NCI-H1417 (cell line): ENCODE measurements around the gene ZNF254.
"Not testable (repeated sequence)": the region's sequence is repeated elsewhere in the genome, so short reads cannot be mapped to it uniquely, and the experiment has no call there.

Experiments
- DNase-seq, 3 experiments: peaks; one replicate each; lab custom pipeline; 2025; lab: John Stamatoyannopoulos, UW

ZNF254 gene

DNA sequence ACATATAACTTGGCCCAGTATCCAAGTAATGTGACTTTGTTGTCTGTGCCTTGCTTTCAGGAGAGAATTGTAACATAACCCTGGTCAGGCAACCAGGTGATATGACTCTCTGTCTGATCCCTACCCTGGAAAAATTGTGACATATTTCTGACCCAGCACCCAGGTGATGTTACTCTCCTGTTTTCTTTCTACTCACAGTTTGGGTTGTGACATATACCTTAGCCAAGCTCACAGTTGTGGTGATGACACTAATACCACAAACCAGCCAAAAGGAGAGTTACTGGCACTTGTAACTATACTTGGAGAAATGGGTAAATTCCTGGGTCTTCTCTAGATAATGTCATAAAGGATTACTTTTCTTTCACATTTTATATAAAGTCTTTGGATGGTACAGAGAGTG is 14.3 kb upstream of the ZNF254 start:
- DNase-seq = no peak

DNA sequence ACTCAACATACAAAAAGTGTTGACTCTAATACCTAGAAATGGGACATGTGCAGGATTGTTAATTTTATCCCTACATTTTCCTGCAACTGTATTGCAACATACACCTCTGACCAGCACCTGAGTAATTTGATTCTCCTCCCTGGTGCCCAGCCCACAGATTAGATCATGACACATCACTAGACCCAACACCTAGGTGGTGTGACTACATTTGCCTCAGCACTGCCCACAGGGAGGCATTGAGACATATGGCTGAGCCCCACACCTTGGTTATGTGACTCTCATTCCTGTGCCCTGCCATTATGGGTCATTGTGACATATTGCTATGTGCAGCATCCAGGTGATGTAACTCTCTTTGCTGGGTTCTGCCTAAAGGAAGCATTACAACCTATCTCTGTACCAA is 13.2 kb upstream of the ZNF254 start:
- DNase-seq = no peak

DNA sequence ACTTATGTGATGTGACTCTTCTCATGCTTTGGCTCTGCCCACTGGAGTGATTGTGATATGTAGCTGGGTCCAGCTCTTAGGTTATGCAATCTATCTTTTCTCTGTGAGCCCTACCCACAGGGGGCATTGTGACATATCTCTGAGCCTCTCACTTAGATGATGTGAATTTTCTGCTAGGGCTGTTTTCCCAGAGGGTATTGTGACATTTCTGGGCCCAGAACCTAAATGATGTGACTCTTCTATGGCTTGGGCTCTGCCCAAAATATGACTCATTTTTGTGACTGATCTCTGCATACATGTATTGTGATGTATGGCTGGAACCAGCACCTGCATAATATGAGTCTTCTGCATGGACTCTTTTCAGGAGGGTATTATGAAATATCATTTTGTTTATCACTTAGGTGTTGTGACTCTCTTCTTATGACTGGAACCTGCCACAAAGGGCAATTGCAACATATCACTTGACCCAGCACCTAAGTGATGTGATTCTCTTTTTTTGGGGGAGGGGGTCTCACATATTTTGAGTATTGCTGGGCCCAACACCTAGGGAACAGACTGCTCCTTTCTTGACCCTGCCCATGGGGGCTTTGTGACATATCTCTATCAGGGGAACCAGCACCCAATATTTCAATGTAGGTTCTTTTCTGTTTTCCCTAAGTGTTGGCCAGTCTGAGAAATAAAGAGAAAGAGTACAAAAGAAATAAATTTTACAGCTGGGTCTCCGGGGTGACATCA is 12.1 kb upstream of the ZNF254 start:
- no peak for DNase-seq

DNA sequence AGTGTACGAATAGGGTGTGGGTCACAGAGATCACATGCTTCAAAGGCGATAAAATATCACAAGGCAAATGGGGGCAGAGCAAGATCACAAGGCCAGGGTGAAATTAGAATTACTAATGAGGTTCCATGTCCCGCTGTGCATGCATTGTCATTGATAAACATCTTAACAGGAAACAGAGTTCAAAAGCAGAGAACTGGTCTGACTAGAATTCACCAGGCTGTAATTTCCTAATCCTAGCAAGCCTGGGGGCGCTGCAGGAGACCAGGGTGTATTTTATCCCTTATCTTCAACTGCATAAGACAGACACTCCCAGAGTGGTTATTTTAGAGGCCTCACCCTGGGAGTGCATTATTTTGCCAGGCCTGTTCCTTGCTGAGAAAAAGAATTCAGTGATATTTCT is 11.5 kb upstream of the ZNF254 start:
- not testable (repeated sequence) for DNase-seq

DNA sequence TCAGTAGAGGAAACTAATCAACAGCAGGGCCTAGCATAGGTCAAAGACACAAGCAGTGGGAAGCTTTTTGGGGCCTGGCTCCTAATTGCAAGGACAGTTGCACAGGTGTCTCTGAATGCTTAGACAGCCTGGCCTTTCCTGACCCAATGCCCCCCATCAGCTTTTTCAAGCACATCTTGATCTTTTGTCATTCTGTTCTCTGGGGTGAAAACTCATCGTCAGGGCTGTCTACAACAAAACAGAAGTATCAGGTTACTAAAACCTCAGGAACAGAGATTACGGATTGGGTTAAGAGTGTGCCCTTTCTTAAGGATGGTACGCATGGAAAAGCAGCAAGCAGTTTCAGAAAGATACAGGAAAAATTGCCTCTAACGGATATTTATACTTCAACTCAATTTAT is 8.3 kb upstream of the ZNF254 start:
- no peak for DNase-seq

DNA sequence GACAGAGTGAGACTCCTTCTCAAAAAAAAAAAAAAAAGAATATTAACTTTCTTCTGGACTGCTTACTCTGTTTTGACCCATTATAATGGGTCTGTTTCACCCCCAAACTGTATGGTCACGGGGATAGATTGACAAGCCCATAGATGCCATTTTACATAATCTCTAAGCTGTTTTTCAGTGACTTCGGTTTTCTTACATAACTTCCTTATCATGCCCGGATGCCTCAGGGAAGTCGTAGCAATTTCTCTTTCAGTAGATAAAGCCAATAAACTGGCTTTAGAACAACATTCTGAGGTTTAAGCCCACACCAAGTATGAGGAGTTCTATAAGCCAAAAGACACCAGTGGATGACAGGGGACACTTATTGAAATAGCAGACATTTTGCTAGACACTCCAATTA is 5.9 kb upstream of the ZNF254 start:
- DNase-seq = no peak

DNA sequence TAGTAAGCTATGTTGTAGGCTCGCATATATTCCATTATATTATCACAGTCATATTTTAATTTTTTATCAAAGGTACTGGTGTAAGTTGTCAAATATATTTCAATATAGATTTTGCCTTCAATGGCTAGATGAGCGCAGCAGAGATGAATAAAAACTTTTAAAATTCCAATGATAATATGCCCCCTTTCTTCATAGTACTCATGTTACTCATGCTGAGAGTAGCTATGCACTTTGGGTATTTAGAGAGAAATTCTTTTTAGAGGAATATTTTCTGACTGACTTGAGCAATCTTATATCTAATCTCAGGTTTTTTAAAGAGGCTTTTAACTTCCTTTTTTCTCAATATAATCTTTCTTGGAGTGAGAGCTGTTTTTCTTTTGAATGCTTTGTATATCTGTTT is 11.4 kb downstream of the ZNF254 start:
- no peak for DNase-seq

DNA sequence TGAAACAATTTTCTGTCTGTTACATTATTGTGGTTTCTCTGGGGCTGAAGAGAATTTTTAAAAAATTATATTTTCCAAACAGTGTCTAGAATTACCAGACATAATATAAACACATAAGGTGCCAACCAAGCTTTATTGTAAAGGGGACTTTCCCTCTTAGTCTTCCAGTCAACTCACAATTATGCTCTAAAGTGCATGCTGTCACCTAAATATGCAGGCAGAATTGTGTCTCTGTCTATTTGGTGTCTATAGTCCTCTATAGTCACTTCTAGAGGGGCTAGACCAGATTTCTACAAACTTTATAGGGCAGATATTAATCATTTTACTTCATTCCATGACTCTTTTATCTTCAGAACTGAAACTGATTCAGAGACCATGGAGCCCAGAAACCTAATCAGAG is 12.8 kb downstream of the ZNF254 start:
- no peak for DNase-seq

DNA sequence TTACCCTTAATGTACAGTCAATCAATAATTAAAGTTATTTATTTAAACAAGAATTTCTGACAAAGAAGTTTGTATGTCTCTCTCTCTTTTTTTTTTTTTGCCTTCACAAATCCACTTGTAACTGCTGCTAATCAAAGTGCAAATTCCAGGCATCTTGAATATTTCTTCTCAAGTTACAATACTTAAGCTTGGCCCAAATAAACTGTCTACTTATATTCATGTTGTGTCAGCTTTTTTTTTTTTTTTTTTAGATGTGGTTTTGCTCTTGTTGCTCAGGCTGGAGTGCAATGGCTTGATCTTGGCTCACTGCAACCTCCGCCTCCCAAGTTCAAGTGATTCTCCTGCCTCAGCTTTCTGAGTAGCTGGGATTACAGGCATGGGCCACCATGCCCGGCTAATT is 13.6 kb downstream of the ZNF254 start:
- not testable (repeated sequence) for DNase-seq

DNA sequence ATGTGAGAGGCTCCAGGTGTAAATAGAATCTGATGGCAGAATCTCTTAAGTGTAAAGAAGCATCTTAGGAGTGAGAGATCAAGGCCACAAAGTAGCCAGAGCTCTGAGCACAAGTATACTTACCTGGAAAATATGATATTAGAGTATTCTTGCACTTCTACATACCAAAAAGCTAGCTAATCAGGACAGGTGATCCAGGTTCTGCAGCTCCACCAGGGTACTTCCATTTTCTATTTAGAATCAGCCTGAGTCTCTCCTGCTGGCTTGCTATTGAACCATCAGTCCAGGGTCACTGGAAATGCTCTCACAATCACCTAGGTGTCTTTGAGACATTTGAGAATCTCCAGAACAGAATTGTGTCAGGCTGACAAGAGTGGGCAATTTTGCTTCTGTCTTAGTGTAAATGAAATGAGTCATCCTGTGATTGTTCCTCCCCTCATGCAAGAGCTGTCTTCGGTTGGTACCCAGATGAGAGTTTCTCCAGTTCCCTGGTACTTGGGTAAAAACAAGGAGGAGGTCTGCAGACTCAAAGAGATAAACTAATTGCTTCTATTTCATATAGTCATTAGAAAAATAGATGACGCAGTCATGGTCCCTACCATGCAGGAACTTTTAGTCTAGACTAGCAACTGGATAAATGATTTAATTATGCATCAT is 14.6 kb downstream of the ZNF254 start:
- DNase-seq = no peak

DNA sequence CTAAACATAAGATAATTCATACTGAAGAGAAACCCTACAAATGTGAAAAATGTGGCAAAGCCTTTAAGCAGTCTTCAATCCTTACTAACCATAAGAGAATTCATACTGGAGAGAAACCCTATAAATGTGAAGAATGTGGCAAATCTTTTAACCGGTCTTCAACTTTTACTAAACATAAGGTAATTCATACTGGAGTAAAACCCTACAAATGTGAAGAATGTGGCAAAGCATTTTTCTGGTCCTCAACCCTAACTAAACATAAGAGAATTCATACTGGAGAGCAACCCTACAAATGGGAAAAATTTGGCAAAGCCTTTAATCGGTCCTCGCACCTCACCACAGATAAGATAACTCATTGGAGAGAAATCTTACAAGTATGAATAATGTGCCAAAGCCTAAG is 40.6 kb downstream of the ZNF254 start:
- no peak for DNase-seq

DNA sequence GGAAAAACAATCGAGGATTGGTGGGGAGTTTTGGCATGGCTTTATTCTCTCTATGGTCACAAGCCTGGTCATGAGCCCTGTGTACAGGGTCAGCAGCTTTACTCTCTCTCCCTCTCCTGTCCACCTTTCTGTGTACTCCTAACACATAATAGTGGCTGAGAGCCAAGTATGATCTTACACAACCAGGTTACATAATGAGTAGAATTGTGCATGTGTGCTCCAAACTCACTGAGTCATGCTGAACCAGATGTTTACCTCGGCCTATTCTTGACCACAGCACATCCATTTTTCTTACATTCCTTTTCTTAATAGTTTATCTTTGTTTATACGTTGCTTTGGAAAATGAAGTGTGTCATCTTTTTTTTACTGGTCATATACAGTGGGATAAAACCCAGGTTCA is 53.1 kb downstream of the ZNF254 start:
- peak in 1 of 3 experiments; percentile 1 for DNase-seq

DNA sequence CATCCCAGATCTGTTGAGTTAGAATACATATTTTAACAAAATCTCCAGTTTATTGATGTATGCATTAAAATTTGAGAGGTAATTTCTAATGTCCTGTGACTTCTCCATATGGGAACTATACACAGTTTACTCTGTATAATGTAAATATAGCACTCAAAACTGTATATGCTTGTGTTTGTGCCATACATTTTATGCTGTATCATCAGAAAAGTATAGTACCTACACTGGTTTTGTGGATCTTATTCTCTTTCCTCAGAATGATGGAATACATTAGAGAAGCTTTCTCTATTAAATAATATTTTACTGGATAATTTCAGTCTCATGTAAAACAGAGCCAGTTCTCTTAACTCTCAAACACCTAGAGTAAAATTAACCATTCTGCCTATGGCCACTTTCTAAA is 53.6 kb downstream of the ZNF254 start:
- DNase-seq = no peak

DNA sequence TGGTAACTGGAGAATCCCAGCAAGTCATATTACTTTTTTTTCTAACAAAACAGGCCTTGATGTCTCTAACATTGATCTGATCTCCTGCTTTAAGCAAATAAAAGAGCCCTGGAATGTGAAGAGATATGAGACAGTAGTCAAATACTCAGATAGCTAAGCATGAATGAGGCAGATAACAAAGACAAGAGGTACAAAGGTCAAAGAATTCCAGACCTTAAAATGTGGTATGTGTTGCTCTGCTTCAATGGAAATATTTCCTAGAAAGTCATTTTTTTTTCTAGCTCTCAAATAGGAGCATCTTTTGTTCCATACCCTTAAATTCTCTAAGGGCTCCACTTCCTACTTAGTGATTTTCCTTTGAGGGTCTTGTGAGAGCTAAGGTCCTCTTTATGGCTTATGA is 54.6 kb downstream of the ZNF254 start:
- no peak for DNase-seq

DNA sequence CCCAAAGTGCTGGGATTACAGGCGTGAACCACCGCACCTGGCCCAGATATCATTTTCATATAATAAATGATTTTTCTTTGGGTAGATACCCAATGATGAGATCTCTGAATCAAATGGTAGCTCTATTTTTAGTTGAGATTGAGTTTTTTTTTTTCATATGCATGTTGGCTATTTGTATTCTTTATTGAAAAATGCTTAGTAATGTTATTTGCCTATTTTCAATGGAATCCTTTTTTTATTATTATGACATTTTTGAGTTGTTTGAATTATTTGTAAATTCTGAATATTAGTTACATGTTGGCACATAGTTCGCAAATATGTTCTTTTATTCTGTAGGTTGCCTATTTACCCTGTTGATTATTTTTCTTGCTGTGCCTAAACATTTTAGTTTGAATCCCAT is 55.8 kb downstream of the ZNF254 start:
- no peak for DNase-seq

DNA sequence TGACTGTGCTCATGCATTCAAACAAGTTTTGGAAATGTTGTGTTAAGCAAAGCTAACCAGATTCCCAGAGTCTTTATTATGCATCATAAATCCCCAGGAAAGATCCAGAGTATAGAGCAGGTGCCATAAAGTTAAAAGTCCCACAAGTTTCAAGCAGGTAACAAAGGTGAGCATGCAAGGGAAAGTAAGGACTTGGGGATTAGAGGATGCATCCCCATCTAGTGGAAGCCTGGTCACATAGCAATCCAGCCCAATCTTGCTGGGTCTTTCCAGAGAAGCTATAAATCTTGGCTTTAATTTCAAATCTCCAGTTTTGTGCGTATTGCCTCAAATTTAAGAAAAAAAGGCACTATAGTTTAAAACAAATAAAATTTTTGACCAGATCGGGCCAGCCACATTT is 72.7 kb downstream of the ZNF254 start:
- peak in 2 of 3 experiments; percentile 6 to 44 for DNase-seq

DNA sequence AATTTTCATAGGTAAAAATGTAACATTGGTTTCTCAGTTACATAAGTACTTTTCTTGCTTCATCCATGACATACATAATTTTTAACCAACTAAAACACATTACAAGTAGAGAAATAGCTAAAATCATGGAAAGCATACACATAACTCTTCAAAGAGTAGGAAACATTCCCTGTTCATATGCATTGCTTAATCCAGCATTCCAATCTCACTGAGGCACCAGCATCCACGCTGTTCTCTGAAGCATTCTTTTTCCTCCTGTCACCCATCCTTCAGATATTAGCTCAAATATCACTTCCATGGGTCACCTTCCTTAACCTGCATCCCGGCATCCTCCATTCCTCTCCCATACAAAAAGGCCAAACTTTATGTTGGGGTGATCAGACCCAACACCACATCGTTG is 79.1 kb downstream of the ZNF254 start:
- DNase-seq = no peak

DNA sequence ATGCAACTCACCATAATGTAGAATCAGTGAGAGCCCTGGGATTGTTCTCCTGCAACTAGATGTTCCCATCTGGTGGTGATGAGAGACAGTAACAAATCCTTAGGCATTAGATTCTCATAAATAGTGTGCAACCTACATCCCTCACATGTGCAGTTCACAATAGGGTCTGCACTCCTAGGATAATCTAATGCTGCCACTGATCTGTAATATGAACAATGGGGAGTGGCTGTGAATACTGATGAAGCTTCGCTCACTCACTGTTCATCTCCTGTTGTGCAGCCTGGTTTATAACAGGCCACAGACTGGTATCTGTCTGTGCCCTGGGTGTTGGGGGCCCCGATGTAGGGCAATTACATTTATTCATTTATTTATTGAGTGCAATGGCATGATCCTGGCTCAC is 86.9 kb downstream of the ZNF254 start:
- no peak for DNase-seq

DNA sequence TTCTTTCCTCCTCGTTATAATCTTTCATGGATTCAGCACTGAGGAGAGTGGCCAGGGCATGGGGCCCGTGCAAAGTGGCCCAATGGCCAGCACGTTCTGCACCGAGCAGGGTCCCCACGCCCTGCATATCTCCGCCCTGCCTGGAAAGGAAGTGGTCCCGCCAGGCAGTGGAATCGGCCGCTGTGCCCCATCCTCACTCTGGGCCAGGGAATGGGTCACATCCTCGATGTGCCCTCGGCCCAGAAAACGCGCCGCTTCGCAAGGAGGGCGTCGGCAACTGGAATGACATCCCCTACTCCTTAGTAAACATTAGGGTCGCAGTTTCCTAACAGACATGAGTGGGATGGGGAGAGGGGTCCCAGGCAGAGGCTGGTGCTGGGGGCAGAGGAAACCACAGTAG is 90.7 kb downstream of the ZNF254 start:
- DNase-seq = no peak

DNA sequence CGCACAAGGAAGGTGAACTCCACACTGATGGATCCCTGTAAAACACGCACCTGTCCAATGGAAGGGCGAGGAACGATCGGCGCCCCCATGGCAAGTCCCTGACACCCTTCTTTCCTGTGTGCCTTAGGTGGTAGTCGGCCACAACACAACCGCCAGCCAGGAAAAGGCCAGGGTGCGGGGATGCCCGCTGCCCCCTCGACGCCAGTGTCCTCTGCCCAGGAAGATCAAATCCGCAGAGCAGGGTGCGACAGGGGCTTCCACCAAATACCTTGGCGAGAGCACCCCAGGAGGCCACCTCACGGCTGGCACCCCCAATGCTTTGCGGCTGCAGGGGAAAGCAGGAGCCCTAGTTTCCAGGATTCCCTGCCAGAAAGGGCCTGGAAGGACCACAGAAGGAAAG is 91.2 kb downstream of the ZNF254 start:
- no peak for DNase-seq
